ENCODE measurements around the gene ARHGAP21. TPM values are rescaled to one million over a fixed set of nuclear protein-coding genes. Genes with fewer than 3 reads are reported as not detected.
A peak's percentile ranks its signal among the peaks of the same experiment; 100 is the strongest.
"Not testable (repeated sequence)": the region's sequence is repeated elsewhere in the genome, so short reads cannot be mapped to it uniquely, and the experiment has no call there.

Gene ARHGAP21
- polyA plus RNA-seq, 1 donor from 2014 or later: 138 TPM

- Histone ChIP-seq H3K9me3 (ENCODE audit: low read length) (no peaks in the 10 kb centered on the region), H2AFZ (ENCODE audit: low read depth, low read length) (no peak overlapping the region), H3K27ac (ENCODE audit: low read length) (no peak overlapping the region), H3K4me3 (ENCODE audit: low read length) (no peak overlapping the region), H3F3A (ENCODE audit: insufficient read depth, low read length, poor library complexity, severe bottlenecking) (peaks cover 6% of the 10 kb centered on the region), H3K27me3 (ENCODE audit: insufficient read depth, low read depth, low read length) (no peaks in the 10 kb centered on the region), H4K20me1 (ENCODE audit: insufficient read depth) (no peaks in the 10 kb centered on the region), H3K79me2 (replicated peaks; ENCODE audit: insufficient read depth, low read length) (no peaks in the 10 kb centered on the region), H3K9me2 (ENCODE audit: insufficient read depth, low read length) (no peaks in the 10 kb centered on the region), H3K9ac (ENCODE audit: low read length) (no peak overlapping the region), H3K36me3 (ENCODE audit: insufficient read depth, low read length) (no peaks in the 10 kb centered on the region), H3K4me2 (ENCODE audit: low read length) (no peak overlapping the region)
- TF ChIP-seq RAD21 (conservative IDR thresholded peaks at IDR 0.05) (no peak), EP300 (conservative IDR thresholded peaks at IDR 0.05; ENCODE audit: poor library complexity, severe bottlenecking) (no peak), POLR2AphosphoS5 (IDR thresholded peaks at IDR 0.05) (no peak), MXI1 (conservative IDR thresholded peaks at IDR 0.05; ENCODE audit: poor library complexity, severe bottlenecking) (no peak), EZH2 (IDR thresholded peaks at IDR 0.05; ENCODE audit: borderline replicate concordance, insufficient read depth, low read length, poor library complexity, severe bottlenecking) (no peak), CTCF (IDR thresholded peaks at IDR 0.05; ENCODE audit: poor library complexity, severe bottlenecking) (no peak), REST (IDR thresholded peaks at IDR 0.05; ENCODE audit: borderline replicate concordance) (no peak), TAF1 (IDR thresholded peaks at IDR 0.05; ENCODE audit: low read depth) (no peak), SMC3 (conservative IDR thresholded peaks at IDR 0.05; ENCODE audit: poor library complexity) (no peak)
These were observed 4.1 kb upstream of the ARHGAP21 start for GRCh38 chr10:24727786-24728185.

GRCh38 chr10:24726626-24727025 lies 2.9 kb upstream of the ARHGAP21 start:
- Histone ChIP-seq H3K4me3 (ENCODE audit: low read length) (no peak overlapping the region), H3K4me2 (ENCODE audit: low read length) (no peak overlapping the region), H3K27ac (ENCODE audit: low read length) (no peak overlapping the region), H4K20me1 (ENCODE audit: insufficient read depth) (no peaks in the 10 kb centered on the region), H3F3A (ENCODE audit: insufficient read depth, low read length, poor library complexity, severe bottlenecking) (peaks cover 6% of the 10 kb centered on the region), H3K79me2 (replicated peaks; ENCODE audit: insufficient read depth, low read length) (peaks cover 10% of the 10 kb centered on the region), H3K9me2 (ENCODE audit: insufficient read depth, low read length) (no peaks in the 10 kb centered on the region), H3K27me3 (ENCODE audit: insufficient read depth, low read depth, low read length) (no peaks in the 10 kb centered on the region), H2AFZ (ENCODE audit: low read depth, low read length) (no peak overlapping the region), H3K9me3 (ENCODE audit: low read length) (no peaks in the 10 kb centered on the region), H3K36me3 (ENCODE audit: insufficient read depth, low read length) (no peaks in the 10 kb centered on the region), H3K9ac (ENCODE audit: low read length) (no peak overlapping the region)
- TF ChIP-seq CTCF (IDR thresholded peaks at IDR 0.05; ENCODE audit: poor library complexity, severe bottlenecking) (no peak), RAD21 (conservative IDR thresholded peaks at IDR 0.05) (no peak), SMC3 (conservative IDR thresholded peaks at IDR 0.05; ENCODE audit: poor library complexity) (no peak), TAF1 (IDR thresholded peaks at IDR 0.05; ENCODE audit: low read depth) (no peak), REST (IDR thresholded peaks at IDR 0.05; ENCODE audit: borderline replicate concordance) (no peak), POLR2AphosphoS5 (IDR thresholded peaks at IDR 0.05) (no peak), MXI1 (conservative IDR thresholded peaks at IDR 0.05; ENCODE audit: poor library complexity, severe bottlenecking) (no peak), EP300 (conservative IDR thresholded peaks at IDR 0.05; ENCODE audit: poor library complexity, severe bottlenecking) (no peak), EZH2 (IDR thresholded peaks at IDR 0.05; ENCODE audit: borderline replicate concordance, insufficient read depth, low read length, poor library complexity, severe bottlenecking) (no peak)

- Histone ChIP-seq H3K79me2 (replicated peaks; ENCODE audit: insufficient read depth, low read length) (peaks cover 16% of the 10 kb centered on the region), H3K27ac (ENCODE audit: low read length) (peak overlapping the region; percentile 91)
- H4K20me1 ChIP-seq (ENCODE audit: insufficient read depth); H3K27me3 ChIP-seq (ENCODE audit: insufficient read depth, low read depth, low read length); H3K9me3 ChIP-seq (ENCODE audit: low read length); H2AFZ ChIP-seq (ENCODE audit: low read depth, low read length); H3F3A ChIP-seq (ENCODE audit: insufficient read depth, low read length, poor library complexity, severe bottlenecking); H3K36me3 ChIP-seq (ENCODE audit: insufficient read depth, low read length); H3K9ac ChIP-seq (ENCODE audit: low read length); H3K4me3 ChIP-seq (ENCODE audit: low read length); H3K4me2 ChIP-seq (ENCODE audit: low read length); H3K9me2 ChIP-seq (ENCODE audit: insufficient read depth, low read length): not testable (repeated sequence)
These were observed 2.3 kb upstream of the ARHGAP21 start for GRCh38 chr10:24726029-24726428.

Data from neural cell (in vitro differentiated cells).